Measurements from ENCODE around the gene PTGES. TPM values are rescaled to one million over a fixed set of nuclear protein-coding genes. Genes with fewer than 3 reads are reported as not detected.

PTGES gene
- total and polyA plus RNA-seq, 3 donors from 2014 or later = 9.5 to 41.8 (median 36.9) TPM

GRCh38 chr9:129709438-129710168 is 43.2 kb downstream of the PTGES start:
- Histone ChIP-seq H3K27me3 (no peaks in the 10 kb centered on the region), H3K27ac (no peak overlapping the region), H3K9me3 (no peaks in the 10 kb centered on the region), H3K4me1 (peaks cover 8% of the 10 kb centered on the region), H3K36me3 (ENCODE audit: low read depth, missing control alignments) (no peaks in the 10 kb centered on the region), H3K4me3 (no peak overlapping the region)
- 84 to 86% methylated on average over 16 to 17 of the region's 17 CpGs for WGBS, 2 donors
- intact Hi-C loops (cut with DNase I; ENCODE audit: low total_unique reads) = no loop called here
- no peak for DNase-seq
- TF ChIP-seq CTCF (IDR thresholded peaks at IDR 0.05) = no peak
- TF ChIP-seq POLR2A (IDR thresholded peaks at IDR 0.05) = no peak

- intact Hi-C loops (cut with DNase I; ENCODE audit: low total_unique reads) = no loop called here
- H3K27ac ChIP-seq = no peak overlapping the region
- 81 to 89% methylated on average over 3 to 6 of the region's 6 CpGs for WGBS, 2 donors
- no peaks in the 10 kb centered on the region for H3K36me3 ChIP-seq (ENCODE audit: low read depth, missing control alignments)
- H3K27me3 ChIP-seq = no peaks in the 10 kb centered on the region
- TF ChIP-seq CTCF (IDR thresholded peaks at IDR 0.05) (no peak), POLR2A (IDR thresholded peaks at IDR 0.05) (no peak)
- H3K4me1 ChIP-seq = peaks cover 10% of the 10 kb centered on the region
- no peak for DNase-seq
- H3K9me3 ChIP-seq = no peaks in the 10 kb centered on the region
- H3K4me3 ChIP-seq = no peak overlapping the region
Measured at GRCh38 chr9:129708793-129709192, 44.0 kb downstream of the PTGES start.

GRCh38 chr9:129704807-129705206 is 48.0 kb downstream of the PTGES start:
- Histone ChIP-seq H3K36me3 (ENCODE audit: low read depth, missing control alignments) (no peaks in the 10 kb centered on the region), H3K9me3 (no peaks in the 10 kb centered on the region), H3K27me3 (no peaks in the 10 kb centered on the region), H3K4me3 (no peak overlapping the region), H3K27ac (no peak overlapping the region), H3K4me1 (peaks cover 4% of the 10 kb centered on the region)
- DNase-seq = no peak
- no peak for TF ChIP-seq POLR2A (IDR thresholded peaks at IDR 0.05)
- TF ChIP-seq CTCF (IDR thresholded peaks at IDR 0.05) = no peak
- 76 to 88% methylated on average over 4 to 8 of the region's 8 CpGs for WGBS, 2 donors
- intact Hi-C loops (cut with DNase I; ENCODE audit: low total_unique reads) = no loop called here

GRCh38 chr9:129703667-129704355 is 49.0 kb downstream of the PTGES start:
- Histone ChIP-seq H3K4me3 (no peak overlapping the region), H3K36me3 (ENCODE audit: low read depth, missing control alignments) (no peaks in the 10 kb centered on the region), H3K27me3 (no peaks in the 10 kb centered on the region), H3K9me3 (no peaks in the 10 kb centered on the region), H3K27ac (peak overlapping the region in 1 of 2 donors; percentile 22), H3K4me1 (peaks cover 4% of the 10 kb centered on the region)
- no peak for TF ChIP-seq CTCF (IDR thresholded peaks at IDR 0.05)
- no peak for TF ChIP-seq POLR2A (IDR thresholded peaks at IDR 0.05)
- 58 to 67% methylated on average over 17 of the region's 17 CpGs for WGBS, 2 donors
- intact Hi-C loops (cut with DNase I; ENCODE audit: low total_unique reads) = no loop called here
- DNase-seq = peak; percentile 62

Measured in testis (tissue), 3 donors.